Measurements from ENCODE around the gene FBXL3. TPM values are rescaled to one million over a fixed set of nuclear protein-coding genes. Genes with fewer than 3 reads are reported as not detected.
A peak's percentile ranks its signal among the peaks of the same experiment; 100 is the strongest.
"Not testable (repeated sequence)": the region's sequence is repeated elsewhere in the genome, so short reads cannot be mapped to it uniquely, and the experiment has no call there.

The FBXL3 gene
- polyA plus RNA-seq, 12 donors = 24.5 to 49.7 (median 42.7) TPM; not detected in 1

DNA sequence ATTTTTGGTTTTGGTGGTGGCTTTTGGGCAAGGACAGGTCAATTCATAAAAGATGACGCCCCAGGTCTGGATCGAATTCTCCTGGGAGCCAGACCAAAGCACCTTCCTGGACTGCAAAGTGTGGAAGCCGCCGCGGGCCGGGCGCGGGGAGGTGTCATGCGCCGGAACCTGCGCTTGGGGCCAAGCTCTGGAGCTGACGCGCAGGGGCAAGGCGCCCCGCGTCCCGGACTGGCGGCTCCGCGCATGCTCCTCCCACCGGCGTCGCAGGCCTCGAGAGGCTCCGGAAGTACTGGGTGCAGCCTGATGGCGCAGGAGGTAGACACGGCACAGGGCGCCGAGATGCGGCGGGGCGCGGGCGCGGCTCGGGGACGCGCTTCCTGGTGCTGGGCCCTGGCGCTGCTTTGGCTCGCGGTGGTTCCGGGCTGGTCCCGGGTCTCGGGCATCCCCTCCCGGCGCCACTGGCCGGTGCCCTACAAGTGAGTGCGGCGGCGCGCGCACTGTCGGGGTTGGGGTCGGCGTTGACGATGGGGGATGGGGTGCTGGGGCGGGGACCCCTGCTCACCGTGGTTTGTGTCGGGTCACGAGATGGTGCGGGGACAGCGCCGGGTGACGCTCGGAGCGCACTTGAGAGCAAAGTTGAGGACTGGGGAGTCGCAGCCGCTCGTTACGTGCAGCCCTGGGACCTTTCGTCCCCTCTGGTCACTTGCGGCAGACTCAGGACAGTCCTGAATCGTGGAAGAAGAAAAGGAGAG, 35.0 kb downstream of the FBXL3 start, which contains the start of gene CLN5:
Gene CLN5 (plus strand): TSS at position 286 of the 752 bp plus-strand sequence. CDS start 18 bp downstream, at position 304.
- peak; percentile 89 for DNase-seq

DNA sequence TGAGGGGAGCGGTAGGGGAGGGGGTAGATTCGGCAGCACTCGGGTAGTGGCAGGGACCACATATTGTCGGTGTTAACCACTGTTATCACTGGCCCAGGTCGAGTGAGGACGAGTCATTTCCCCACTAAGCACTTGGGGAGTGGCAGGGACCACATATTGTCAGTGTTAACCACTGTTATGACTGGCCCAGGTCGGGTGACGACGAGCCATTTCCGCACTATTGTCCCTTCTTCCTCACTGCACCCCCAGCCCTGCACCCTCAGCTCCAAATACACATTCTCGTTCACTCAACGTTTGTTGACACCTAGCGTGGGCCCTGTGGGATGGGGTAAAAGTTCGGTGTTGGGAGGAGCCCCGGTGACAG, 35.5 kb downstream of the FBXL3 start:
- DNase-seq = no peak

- DNase-seq = no peak
These were observed 43.3 kb downstream of the FBXL3 start for GRCh38 chr13:76983676-76984075.

DNA sequence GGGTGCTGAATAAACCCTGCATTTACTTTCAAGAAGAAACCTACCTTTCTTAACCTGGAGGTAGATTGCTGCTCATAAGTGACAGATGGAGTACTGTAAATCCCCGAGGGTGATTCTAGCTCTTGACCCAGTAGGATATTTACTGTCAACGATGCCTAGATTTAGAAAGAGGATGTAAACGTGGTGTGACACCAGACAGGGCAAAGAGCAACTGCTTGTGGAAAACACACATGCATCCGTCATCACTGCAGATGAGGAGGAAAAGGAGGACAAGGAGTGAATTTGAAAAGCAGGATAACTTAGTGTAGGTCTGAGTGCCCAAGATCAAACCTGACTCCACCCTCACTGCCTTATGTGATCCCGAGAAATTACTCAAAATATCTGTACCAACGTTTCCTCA, 44.9 kb downstream of the FBXL3 start:
- no peak for DNase-seq

DNA sequence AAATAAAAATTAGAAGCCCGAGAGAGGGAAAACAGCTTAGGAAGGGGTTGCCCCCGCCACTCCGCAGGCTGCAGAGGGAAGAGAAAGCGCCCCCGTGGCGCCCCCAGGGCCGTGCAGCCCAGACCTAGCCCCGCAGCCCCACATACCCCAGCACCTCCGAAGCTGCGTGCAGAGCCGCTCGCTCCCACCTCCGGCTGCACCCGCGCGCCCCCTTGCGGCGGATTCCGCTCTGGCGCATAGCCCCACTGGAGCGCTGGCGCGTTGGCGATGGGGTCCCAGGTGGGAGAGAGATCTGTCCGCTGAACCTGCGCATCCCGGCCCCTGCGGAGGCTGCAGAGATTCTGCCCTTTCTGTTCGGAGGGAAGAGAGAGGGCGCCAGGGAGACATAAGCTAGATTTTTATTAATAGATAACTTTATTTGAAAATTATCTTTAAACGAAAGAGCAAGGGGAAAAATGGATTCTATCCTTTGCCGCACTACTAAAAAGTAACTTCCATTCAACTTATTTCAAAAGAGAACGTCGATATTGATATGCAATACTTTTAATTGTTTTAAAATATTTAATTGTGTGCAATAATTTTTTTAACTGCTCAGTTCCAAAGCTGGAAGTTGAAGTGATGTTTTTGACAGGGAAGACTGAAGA, 46.8 kb downstream of the FBXL3 start:
- peak; percentile 85 for DNase-seq

- no peak for DNase-seq
These were observed 50.0 kb downstream of the FBXL3 start for GRCh38 chr13:76976929-76977328.

DNA sequence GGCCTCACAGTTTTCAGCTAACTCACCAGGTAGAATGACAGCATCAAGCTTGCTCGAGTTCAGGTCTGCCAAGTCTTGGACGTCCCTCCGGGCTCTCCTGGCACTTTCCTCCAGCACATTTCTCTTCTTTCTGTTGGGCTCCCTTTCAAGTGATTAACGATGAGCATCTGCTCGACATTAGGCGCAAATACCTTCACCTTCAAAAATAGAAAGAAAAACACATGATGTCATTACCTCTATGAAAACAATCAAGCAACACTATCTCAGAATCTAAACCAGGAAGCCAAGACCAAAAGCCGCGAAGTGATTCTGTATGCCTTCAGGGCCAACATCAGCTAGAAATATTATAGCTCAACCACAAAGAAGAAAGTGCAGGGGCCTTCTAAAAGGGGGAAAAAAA, 50.5 kb downstream of the FBXL3 start:
- DNase-seq = no peak

- DNase-seq = no peak
These were observed 51.1 kb downstream of the FBXL3 start for GRCh38 chr13:76975863-76976262.

DNA sequence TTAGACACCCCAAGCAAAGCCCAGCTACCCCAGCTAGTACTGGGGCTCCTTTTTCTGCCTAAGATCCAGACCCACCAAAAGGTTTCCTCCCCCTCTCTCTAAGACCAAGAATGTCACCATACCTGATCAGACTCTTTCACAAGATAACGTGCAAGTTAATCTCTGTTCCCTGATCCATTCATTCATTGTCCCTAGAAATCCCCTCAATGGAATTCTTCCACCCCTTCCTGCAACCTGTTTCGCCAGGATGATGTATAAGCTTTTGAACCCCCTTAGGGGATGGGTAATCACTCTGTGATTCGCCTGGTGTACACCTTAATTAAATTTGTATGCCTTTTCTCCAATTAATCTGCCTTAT, 52.4 kb downstream of the FBXL3 start:
- DNase-seq = no peak

GRCh38 chr13:76973920-76974617, 52.9 kb downstream of the FBXL3 start:
- DNase-seq = no peak

DNA sequence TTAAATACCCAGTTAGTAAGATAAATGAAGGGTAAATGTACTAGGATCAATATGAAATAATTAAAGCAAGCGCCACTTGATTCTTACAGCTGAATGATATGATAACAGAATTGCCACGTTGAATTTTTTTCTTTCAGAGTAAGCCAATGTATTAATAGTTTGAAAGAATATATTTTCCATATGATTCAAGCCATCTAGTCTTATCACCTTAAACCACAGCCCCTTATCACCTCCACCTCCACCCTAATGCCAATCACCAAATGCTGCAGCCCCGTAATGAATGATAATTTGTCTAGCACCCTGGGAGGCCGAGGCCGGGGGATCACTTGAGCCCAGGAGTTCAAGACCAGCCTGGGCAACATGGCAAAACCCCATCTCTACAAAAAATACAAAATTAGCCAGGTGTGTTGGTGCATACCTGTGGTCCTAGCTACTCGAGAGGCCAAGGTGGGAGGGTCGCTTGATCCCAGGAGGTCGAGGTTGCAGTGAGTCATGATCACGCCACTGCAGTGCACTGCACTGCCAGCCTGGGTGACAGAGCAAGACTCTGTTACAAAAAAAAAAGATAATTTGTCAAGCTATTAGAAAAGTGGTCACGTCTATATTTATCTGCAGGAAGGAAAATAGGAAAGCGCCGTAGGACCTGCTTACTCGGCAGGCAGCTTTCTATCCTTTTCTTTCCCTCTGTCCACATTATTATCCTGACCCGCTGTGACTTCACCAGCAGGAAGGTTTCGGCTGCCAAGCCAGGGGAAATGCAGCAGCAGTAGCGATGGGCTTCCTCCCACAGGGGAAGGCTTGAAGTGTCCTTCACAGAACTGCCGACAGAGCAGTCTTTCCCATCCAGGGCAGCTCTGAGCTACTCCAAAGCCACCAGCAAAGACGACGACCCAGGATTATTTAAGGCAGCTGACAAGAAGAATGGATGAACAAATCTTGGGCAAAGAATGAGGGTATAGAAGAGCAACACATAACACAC, 54.8 kb downstream of the FBXL3 start:
- DNase-seq = no peak

GRCh38 chr13:76971215-76971614, 55.7 kb downstream of the FBXL3 start:
- DNase-seq = no peak

GRCh38 chr13:76969488-76970365, 57.2 kb downstream of the FBXL3 start:
- DNase-seq = no peak

- DNase-seq = no peak
These were observed 58.9 kb downstream of the FBXL3 start for GRCh38 chr13:76968041-76968440.

DNA sequence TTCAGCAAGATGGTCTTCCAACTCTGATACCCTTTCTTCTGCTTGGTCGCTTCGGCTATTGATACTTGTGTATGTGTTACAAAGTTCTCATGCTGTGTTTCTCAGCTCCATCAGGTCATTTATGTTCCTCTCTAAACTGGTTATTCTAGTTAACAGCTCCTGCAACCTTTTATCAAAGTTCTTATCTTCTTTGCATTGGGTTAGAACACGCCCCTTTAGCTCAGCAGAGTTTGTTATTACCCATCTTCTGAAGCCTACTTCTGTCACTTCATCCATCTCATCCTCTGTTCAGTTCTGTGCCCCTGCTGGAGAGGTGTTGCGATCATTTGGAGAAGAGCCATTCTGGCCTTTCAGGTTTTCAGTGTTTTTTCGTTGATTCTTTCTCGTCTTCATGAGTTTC, 59.9 kb downstream of the FBXL3 start:
- DNase-seq = no peak

GRCh38 chr13:76965759-76966421, 61.1 kb downstream of the FBXL3 start:
- peak; percentile 73 for DNase-seq

GRCh38 chr13:76959734-76960133, 67.2 kb downstream of the FBXL3 start:
- not testable (repeated sequence) for DNase-seq

DNA sequence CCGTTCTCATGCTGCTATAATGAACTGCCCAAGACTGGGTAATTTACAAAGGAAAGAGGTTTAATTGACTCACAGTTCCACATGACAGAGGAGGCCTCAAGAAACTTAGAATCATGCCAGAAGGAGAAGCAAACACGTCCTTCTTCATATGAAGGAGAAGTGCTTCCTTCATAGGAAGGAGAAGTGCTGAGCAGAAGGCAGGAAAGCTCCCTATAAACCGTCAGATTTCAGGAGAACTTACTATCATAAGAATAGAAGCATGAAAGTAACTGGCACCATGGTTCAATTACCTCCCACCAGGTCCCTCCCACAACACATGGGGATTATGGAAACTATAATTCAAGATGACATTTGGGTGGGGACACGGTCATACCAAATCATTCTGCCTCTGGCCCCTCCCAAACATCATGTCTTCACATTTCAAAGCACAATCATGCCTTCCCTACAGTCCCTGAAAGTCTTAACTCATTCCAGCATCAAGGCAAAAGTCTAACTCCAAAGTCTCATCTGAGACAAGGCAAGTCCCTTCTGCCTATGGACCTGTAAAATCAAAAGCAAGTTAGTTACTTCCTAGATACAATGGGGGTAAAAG, 68.0 kb downstream of the FBXL3 start:
- no peak for DNase-seq

DNA sequence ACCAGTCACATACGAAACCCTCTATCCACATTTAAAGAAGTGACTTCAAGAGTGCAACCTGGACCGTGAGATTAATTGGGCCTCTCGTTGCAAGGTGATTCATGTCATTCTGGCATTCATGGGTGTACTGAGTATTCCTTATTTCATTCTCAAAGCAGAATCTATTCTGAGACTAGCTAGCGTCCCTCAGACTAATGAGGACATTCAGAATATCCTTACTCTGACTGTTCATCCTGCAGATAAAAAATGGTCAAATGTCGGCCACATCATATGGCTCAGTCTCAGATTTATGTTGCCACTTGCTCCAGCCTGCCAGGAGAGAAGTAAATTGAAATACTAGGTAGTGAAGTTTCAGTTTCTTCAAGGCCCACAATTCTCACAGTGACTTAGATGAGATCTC, 71.3 kb downstream of the FBXL3 start:
- no peak for DNase-seq

Data from muscle of arm (tissue), 12 donors.